Measurements from ENCODE around the gene MAP3K13. TPM values are rescaled to one million over a fixed set of nuclear protein-coding genes. Genes with fewer than 3 reads are reported as not detected.

The MAP3K13 gene
- total and polyA plus RNA-seq, 10 donors: 13.2 to 20.9 (median 16.3) TPM

DNA sequence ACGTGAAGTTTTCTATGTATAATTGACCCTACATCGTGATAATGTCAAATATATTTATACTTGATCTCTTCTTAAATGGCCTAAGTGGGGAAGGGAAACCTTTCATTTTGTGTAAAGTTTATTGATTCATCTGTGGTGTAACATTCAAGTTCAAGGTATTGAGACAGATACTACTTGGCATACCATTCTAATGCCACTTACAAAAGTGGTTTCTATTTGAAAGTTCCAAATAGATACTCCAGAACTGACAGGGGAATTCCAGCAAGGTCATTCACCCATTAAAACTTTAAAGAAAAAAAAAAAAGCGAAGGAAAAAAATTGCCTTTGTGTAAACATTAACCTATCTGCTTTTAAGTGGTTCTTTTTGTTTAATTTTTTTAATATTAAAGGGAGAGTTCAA, 45.3 kb upstream of the MAP3K13 start:
- H3K9me3 ChIP-seq: no peaks in the 10 kb centered on the region
- peak overlapping the region in 1 of 8 donors; percentile 45 for H3K4me3 ChIP-seq
- H3K27me3 ChIP-seq (replicated peaks in 1 of 7): no peaks in the 10 kb centered on the region
- intact Hi-C loops (cut with DNase I; ENCODE audit: low total_unique reads): no loop called here
- peak overlapping the region; percentile 29 to 83 (median 79) for H3K27ac ChIP-seq
- no peak for DNase-seq
- 48 to 71% (median 61%) methylated on average over 3 of the region's 3 CpGs for WGBS, 5 donors
- TF ChIP-seq POLR2AphosphoS5 (IDR thresholded peaks at IDR 0.05): no peak
- no peak for TF ChIP-seq POLR2A (IDR thresholded peaks at IDR 0.05)
- TF ChIP-seq, protein P1, sequence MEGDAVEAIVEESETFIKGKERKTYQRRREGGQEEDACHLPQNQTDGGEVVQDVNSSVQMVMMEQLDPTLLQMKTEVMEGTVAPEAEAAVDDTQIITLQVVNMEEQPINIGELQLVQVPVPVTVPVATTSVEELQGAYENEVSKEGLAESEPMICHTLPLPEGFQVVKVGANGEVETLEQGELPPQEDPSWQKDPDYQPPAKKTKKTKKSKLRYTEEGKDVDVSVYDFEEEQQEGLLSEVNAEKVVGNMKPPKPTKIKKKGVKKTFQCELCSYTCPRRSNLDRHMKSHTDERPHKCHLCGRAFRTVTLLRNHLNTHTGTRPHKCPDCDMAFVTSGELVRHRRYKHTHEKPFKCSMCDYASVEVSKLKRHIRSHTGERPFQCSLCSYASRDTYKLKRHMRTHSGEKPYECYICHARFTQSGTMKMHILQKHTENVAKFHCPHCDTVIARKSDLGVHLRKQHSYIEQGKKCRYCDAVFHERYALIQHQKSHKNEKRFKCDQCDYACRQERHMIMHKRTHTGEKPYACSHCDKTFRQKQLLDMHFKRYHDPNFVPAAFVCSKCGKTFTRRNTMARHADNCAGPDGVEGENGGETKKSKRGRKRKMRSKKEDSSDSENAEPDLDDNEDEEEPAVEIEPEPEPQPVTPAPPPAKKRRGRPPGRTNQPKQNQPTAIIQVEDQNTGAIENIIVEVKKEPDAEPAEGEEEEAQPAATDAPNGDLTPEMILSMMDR (IDR thresholded peaks at IDR 0.05 in 8 of 11, conservative IDR thresholded peaks at IDR 0.05 in 3 of 11): no peak
- peaks cover 0 to 17% (median 7%) of the 10 kb centered on the region in 6 donors for H3K4me1 ChIP-seq
- H3K36me3 ChIP-seq: no peaks in the 10 kb centered on the region

DNA sequence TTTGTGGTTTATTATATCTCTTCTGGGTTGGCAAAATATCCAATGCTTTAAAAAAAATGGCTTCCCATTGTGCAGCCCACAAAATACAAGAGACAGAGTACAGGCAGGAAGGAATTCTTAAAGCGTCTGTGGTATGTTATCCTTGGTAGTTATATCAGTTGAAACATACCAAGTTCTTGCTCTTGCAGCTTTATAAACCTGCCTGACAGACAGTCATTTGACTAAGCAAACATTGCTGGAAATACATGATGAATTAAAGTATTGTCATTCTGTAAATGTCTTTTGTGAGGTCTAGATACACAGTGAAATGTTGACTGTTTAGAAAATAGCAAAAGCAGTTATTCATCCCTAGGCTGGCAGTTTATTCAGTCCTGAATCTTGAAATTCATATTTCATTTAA, 44.8 kb upstream of the MAP3K13 start:
- WGBS, 5 donors: 45 to 65% (median 55%) methylated on average over 1 of the region's 1 CpG

DNA sequence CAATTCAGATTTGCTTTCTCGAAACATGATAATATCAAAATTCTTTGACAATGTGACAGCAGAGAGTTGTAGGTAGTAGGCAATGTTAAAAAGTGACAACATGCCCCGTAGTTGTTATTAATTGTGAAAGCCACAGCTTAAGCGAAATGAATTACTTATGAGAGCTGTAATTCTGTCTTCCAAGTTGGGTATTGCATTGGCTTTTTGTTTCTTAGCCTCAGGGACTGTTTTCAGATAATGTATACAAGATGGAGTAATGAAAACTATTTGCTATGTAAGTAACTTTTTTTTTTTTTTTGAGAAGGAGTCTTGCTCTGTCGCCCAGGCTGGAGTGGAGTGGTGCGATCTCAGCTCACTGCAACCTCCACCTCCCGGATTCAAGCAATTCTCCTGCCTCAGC, 43.1 kb upstream of the MAP3K13 start:
- intact Hi-C loops (cut with DNase I; ENCODE audit: low total_unique reads): no loop called here
- Histone ChIP-seq H3K36me3 (no peaks in the 10 kb centered on the region), H3K27ac (no peak overlapping the region), H3K27me3 (replicated peaks in 1 of 7) (no peaks in the 10 kb centered on the region), H3K4me1 (peaks cover 0 to 22% (median 7%) of the 10 kb centered on the region in 6 donors), H3K4me3 (no peak overlapping the region), H3K9me3 (no peaks in the 10 kb centered on the region)
- no peak for DNase-seq
- TF ChIP-seq POLR2A (IDR thresholded peaks at IDR 0.05) (no peak), POLR2AphosphoS5 (IDR thresholded peaks at IDR 0.05) (no peak)
- TF ChIP-seq, protein P1 (IDR thresholded peaks at IDR 0.05 in 8 of 11, conservative IDR thresholded peaks at IDR 0.05 in 3 of 11): no peak
- WGBS, 5 donors: 89 to 99% (median 93%) methylated on average over 6 of the region's 6 CpGs

More for the DNA sequence above, 44.8 kb upstream of the MAP3K13 start:
- intact Hi-C loops (cut with DNase I; ENCODE audit: low total_unique reads): no loop called here
- H3K27ac ChIP-seq: peak overlapping the region in 4 of 8 donors; percentile 70 to 82 (median 79)
- no peaks in the 10 kb centered on the region for H3K27me3 ChIP-seq (replicated peaks in 1 of 7)
- TF ChIP-seq POLR2A (IDR thresholded peaks at IDR 0.05): no peak
- TF ChIP-seq POLR2AphosphoS5 (IDR thresholded peaks at IDR 0.05): no peak
- TF ChIP-seq, protein P1 (IDR thresholded peaks at IDR 0.05 in 8 of 11, conservative IDR thresholded peaks at IDR 0.05 in 3 of 11): no peak
- no peak for DNase-seq
- no peaks in the 10 kb centered on the region for H3K36me3 ChIP-seq
- H3K9me3 ChIP-seq: no peaks in the 10 kb centered on the region
- no peak overlapping the region for H3K4me3 ChIP-seq
- H3K4me1 ChIP-seq: peaks cover 0 to 17% (median 7%) of the 10 kb centered on the region in 6 donors

DNA sequence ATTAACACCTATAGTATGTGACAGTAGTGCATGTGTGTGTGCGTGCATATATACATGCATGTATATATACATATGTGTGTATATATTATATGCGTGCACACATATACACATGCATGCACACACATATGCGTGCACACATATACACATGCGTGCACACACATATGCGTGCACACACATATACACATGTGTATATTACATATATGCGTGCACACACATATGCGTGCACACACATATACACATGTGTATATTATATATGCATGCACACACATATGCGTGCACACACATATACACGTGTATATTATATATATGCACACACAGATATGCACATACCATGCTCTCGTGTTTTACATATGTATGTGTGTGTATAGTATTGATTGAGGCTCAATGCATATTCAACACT, 42.0 kb upstream of the MAP3K13 start:
- Histone ChIP-seq H3K36me3 (no peaks in the 10 kb centered on the region), H3K4me1 (peaks cover 0 to 23% (median 7%) of the 10 kb centered on the region in 6 donors), H3K27ac (no peak overlapping the region), H3K9me3 (no peaks in the 10 kb centered on the region), H3K27me3 (replicated peaks in 1 of 7) (no peaks in the 10 kb centered on the region), H3K4me3 (no peak overlapping the region)
- 95 to 98% (median 97%) methylated on average over 10 of the region's 10 CpGs for WGBS, 5 donors
- TF ChIP-seq POLR2A (IDR thresholded peaks at IDR 0.05) (no peak), POLR2AphosphoS5 (IDR thresholded peaks at IDR 0.05) (no peak)
- TF ChIP-seq, protein P1 (IDR thresholded peaks at IDR 0.05 in 8 of 11, conservative IDR thresholded peaks at IDR 0.05 in 3 of 11): no peak
- no peak for DNase-seq
- intact Hi-C loops (cut with DNase I; ENCODE audit: low total_unique reads): no loop called here
